ENCODE results near the gene C14orf132.

DNA sequence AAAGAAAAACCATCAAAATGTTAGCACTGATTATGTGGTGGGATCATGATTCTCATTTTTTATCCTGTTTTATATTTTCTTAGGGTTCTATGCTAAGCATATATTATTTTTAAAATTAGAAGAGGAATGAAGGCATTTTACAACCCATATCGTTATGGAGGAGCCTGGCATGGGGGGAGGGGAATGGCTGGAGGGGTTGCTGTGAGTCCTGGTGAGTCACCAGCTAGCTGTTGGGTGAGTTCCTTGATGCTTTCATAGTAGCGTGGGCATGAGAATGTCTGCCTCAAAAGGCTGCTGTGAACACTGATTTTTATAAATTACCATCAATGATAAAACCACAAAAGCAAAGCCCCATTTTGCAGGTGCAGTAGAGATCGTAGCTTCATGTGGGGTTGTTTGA lies 46.9 kb downstream of the C14orf132 start:
- TF ChIP-seq SUZ12 (IDR thresholded peaks at IDR 0.05; ENCODE audit: extremely low read depth, insufficient read depth, insufficient read length) (no peak), YY1 (IDR thresholded peaks at IDR 0.05; ENCODE audit: insufficient read depth, insufficient read length) (no peak), ZNF274 (IDR thresholded peaks at IDR 0.05; ENCODE audit: low read depth, low read length) (no peak)
